Gastroesophageal sphincter (tissue), 4 donors: ENCODE results near the gene ENAM. TPM values are rescaled to one million over a fixed set of nuclear protein-coding genes. Genes with fewer than 3 reads are reported as not detected.

Experiments
- ATAC-seq: fragments of 150-250 bp; one replicate; pipeline ENCODE4 v1.9.1; 2016; ENCODE audit warnings: mild to moderate bottlenecking, moderate library complexity
- H3K27ac ChIP-seq, 4 donors: fragments of 200-600 bp; sonication (generic) in 3 of 4; 1 replicate in 3 of 4; 2 replicates in 1 of 4; pipeline ENCODE4 v1.5.1; 2016 to 2019
- H3K27me3 ChIP-seq: fragments of 200-600 bp; sonication (generic); one replicate; pipeline ENCODE4 v1.5.1; 2019
- H3K36me3 ChIP-seq, 2 donors: fragments of 200-600 bp; sonication (generic); one replicate each; pipeline ENCODE4 v1.5.1; 2019; ENCODE audit warnings: control low read depth in 1 of 2
- H3K4me1 ChIP-seq, 3 donors: fragments of 200-600 bp; sonication (generic); 1 replicate in 2 of 3; 2 replicates in 1 of 3; pipeline ENCODE4 v1.5.1; 2016 to 2019; ENCODE audit warnings: control low read depth in 2 of 3
- H3K4me3 ChIP-seq, 2 donors: fragments of 200-600 bp; sonication (generic); one replicate each; pipeline ENCODE4 v1.5.1; 2019; ENCODE audit warnings: mild to moderate bottlenecking in 1 of 2, moderate library complexity in 1 of 2
- H3K9me3 ChIP-seq, 3 donors: fragments of 200-600 bp; sonication (generic); one replicate each; pipeline ENCODE4 v1.5.1; 2017 to 2019; ENCODE audit warnings: control low read depth in 2 of 3
- CTCF ChIP-seq, 4 experiments: fragments of 200-600 bp in 2 of 4; fragments of 450-650 bp in 2 of 4; sonication (generic) in 1 of 4; IDR thresholded peaks; one replicate each; pipeline ENCODE4 v1.5.1; 2017 to 2019; ENCODE audit warnings: antibody characterized with exemption in 4 of 4, mild to moderate bottlenecking in 2 of 4, moderate library complexity in 2 of 4
- EP300 ChIP-seq: sonication (generic); formaldehyde crosslinking; IDR thresholded peaks from one replicate; pipeline ENCODE4 v1.6.1; 2017; ENCODE audit warnings: antibody characterized with exemption, mild to moderate bottlenecking
- POLR2A ChIP-seq, 2 donors: fragments of 450-650 bp; IDR thresholded peaks; one replicate each; pipeline ENCODE4 v1.6.1; 2017; ENCODE audit warnings: antibody characterized with exemption in 2 of 2, mild to moderate bottlenecking in 2 of 2, moderate library complexity in 1 of 2
- POLR2AphosphoS5 ChIP-seq: sonication (generic); formaldehyde crosslinking; IDR thresholded peaks from one replicate; pipeline ENCODE4 v1.6.1; 2017; ENCODE audit warnings: antibody characterized with exemption
- WGBS, 2 donors: methylation state at CpG; one replicate each; pipeline ENCODE4 v1.1.5; 2018; ENCODE audit warnings: low coverage in 1 of 2; 5-methylcytosine and 5-hydroxymethylcytosine counted together
- total RNA-seq, 4 donors: library from RNA; depleted of rRNA; stranded (reverse); fragments of >200 nt; gene quantifications; one replicate each; pipeline ENCODE4 v1.1.0, GENCODE V29; 2016

Gene ENAM
- total RNA-seq, result under 1 TPM in 2 of 4 donors, not detected in 2; 0.16 to 0.54 TPM

GRCh38 chr4:70628444-70628843 is at the start of gene ENAM:
TSS of gene ENAM (plus strand) at chr4:70628744. CDS start at chr4:70629501, 757 bp downstream.
- WGBS, 2 donors, result 74 to 94% methylated on average over 2 of the region's 2 CpGs

DNA sequence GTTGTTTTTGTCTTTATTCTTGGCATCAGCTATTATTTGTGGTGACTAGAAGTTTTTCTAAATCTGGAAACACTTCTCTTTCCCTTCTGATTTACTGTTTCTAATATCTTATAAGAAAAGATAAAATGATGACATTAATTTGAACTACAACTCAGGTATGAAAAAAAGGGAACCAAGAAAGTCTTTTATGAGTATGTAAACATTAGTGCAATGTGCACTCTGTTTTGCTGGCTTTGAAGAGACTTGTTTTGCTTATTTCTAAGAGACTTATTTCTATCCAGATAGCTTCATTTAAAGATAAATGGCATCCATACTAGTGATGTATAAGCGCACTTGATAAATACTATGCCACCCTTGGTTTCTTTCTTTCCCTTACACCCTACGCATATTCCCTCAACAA is 46.6 kb upstream of the ENAM start:
- ATAC-seq, result no peak
- Histone ChIP-seq H3K27ac (no peak overlapping the region), H3K36me3 (no peaks in the 10 kb centered on the region), H3K4me3 (no peak overlapping the region), H3K4me1 (no peaks in the 10 kb centered on the region), H3K9me3 (no peaks in the 10 kb centered on the region), H3K27me3 (no peaks in the 10 kb centered on the region)
- 93 to 100% methylated on average over 2 of the region's 2 CpGs for WGBS, 2 donors
- TF ChIP-seq CTCF (IDR thresholded peaks at IDR 0.05), result no peak
- TF ChIP-seq POLR2A (IDR thresholded peaks at IDR 0.05), result no peak
- no peak for TF ChIP-seq POLR2AphosphoS5
- TF ChIP-seq EP300, result no peak

More at GRCh38 chr4:70628444-70628843, at the start of gene ENAM:
- Histone ChIP-seq H3K4me3 (no peak within 1 kb of the TSS), H3K4me1 (no peaks in the 10 kb centered on the region), H3K27ac (no peak within 1 kb of the TSS), H3K36me3 (no peaks in the 10 kb centered on the region), H3K9me3 (no peaks in the 10 kb centered on the region), H3K27me3 (no peaks in the 10 kb centered on the region)
- no peak for TF ChIP-seq POLR2A (IDR thresholded peaks at IDR 0.05)
- TF ChIP-seq CTCF (IDR thresholded peaks at IDR 0.05), result no peak
- TF ChIP-seq POLR2AphosphoS5, result no peak
- TF ChIP-seq EP300, result no peak
- no peak for ATAC-seq

- Histone ChIP-seq H3K27ac (no peak overlapping the region), H3K4me3 (no peak overlapping the region), H3K9me3 (no peaks in the 10 kb centered on the region), H3K27me3 (no peaks in the 10 kb centered on the region), H3K36me3 (no peaks in the 10 kb centered on the region), H3K4me1 (no peaks in the 10 kb centered on the region)
- ATAC-seq, result no peak
- WGBS, 2 donors, result 73 to 81% methylated on average over 8 to 9 of the region's 9 CpGs
- TF ChIP-seq POLR2AphosphoS5 (no peak), EP300 (no peak), CTCF (IDR thresholded peaks at IDR 0.05) (no peak), POLR2A (IDR thresholded peaks at IDR 0.05) (no peak)
Observed at GRCh38 chr4:70583952-70584834, 44.4 kb upstream of the ENAM start.

DNA sequence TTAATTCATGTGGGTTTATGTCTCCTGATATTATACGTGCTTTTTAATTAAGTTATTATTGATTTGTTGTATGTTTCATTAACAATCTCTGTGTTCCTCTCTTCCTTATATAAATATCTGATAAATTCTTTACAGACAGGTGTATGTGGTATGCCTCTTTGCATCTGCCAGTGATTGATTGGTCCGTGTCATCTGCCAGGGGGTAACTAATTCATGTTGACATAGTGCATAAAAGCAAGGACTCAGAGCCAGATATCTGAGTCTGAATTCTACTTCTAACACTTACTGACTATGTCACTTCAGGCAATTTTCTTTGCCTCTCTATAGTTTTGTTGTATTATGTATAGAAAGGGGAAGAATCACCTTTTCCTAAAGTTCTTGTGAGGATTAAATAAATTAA is 41.7 kb upstream of the ENAM start:
- no peak overlapping the region for H3K27ac ChIP-seq
- no peak overlapping the region for H3K4me3 ChIP-seq
- TF ChIP-seq CTCF (IDR thresholded peaks at IDR 0.05), result no peak
- TF ChIP-seq POLR2AphosphoS5, result no peak
- no peak for TF ChIP-seq EP300
- TF ChIP-seq POLR2A (IDR thresholded peaks at IDR 0.05), result no peak
- no peaks in the 10 kb centered on the region for H3K9me3 ChIP-seq
- WGBS, 2 donors, result 67 to 74% methylated on average over 2 of the region's 2 CpGs
- no peak for ATAC-seq
- H3K4me1 ChIP-seq, result no peaks in the 10 kb centered on the region
- H3K27me3 ChIP-seq, result no peaks in the 10 kb centered on the region
- no peaks in the 10 kb centered on the region for H3K36me3 ChIP-seq

- TF ChIP-seq POLR2A (IDR thresholded peaks at IDR 0.05), result no peak
- no peak for TF ChIP-seq EP300
- no peak for TF ChIP-seq POLR2AphosphoS5
- no peak for TF ChIP-seq CTCF (IDR thresholded peaks at IDR 0.05)
- Histone ChIP-seq H3K9me3 (no peaks in the 10 kb centered on the region), H3K36me3 (no peaks in the 10 kb centered on the region), H3K27me3 (no peaks in the 10 kb centered on the region), H3K4me1 (no peaks in the 10 kb centered on the region), H3K4me3 (no peak overlapping the region), H3K27ac (no peak overlapping the region)
- no peak for ATAC-seq
Observed at GRCh38 chr4:70589785-70590184, 38.8 kb upstream of the ENAM start.
